ENCODE measurements around the gene OSBPL6. TPM values are rescaled to one million over a fixed set of nuclear protein-coding genes. Genes with fewer than 3 reads are reported as not detected.

The OSBPL6 gene
- total and polyA plus RNA-seq, 2 of the 13 experiments (the other 11 are each of a cell fraction or from before 2014, with no cell fraction given) = 0.03 to 0.11 TPM

DNA sequence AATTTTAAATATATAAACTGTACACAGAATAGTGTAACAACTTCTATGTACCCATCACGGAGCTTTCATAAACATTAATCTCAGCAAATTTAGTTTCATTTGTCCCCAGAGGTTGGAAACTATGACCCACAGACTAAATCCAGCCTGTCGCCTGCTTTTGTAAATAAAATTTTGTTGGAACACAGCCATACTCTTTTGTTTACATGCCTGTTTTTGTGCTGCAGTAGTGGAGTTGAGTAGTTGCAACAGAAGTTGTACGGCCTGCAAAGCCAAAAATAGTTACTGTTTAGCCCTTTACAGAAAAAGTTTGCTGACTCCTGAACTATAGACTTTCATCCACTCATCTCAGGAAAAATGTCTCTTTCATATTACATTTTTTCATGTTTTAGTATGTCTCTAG is 42.3 kb upstream of the OSBPL6 start (continued):
- TF ChIP-seq, protein P1, sequence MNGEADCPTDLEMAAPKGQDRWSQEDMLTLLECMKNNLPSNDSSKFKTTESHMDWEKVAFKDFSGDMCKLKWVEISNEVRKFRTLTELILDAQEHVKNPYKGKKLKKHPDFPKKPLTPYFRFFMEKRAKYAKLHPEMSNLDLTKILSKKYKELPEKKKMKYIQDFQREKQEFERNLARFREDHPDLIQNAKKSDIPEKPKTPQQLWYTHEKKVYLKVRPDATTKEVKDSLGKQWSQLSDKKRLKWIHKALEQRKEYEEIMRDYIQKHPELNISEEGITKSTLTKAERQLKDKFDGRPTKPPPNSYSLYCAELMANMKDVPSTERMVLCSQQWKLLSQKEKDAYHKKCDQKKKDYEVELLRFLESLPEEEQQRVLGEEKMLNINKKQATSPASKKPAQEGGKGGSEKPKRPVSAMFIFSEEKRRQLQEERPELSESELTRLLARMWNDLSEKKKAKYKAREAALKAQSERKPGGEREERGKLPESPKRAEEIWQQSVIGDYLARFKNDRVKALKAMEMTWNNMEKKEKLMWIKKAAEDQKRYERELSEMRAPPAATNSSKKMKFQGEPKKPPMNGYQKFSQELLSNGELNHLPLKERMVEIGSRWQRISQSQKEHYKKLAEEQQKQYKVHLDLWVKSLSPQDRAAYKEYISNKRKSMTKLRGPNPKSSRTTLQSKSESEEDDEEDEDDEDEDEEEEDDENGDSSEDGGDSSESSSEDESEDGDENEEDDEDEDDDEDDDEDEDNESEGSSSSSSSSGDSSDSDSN (CRISPR knock-in tag; IDR thresholded peaks at IDR 0.05) = no peak
- no peak for TF ChIP-seq FIP1L1 (IDR thresholded peaks at IDR 0.05; ENCODE audit: borderline replicate concordance, insufficient read depth, low read depth, low read length)
- no peak for TF ChIP-seq TCF7L2 (IDR thresholded peaks at IDR 0.05; ENCODE audit: low read depth, low read length)
- no peak for TF ChIP-seq HOXD1 (CRISPR knock-in tag; IDR thresholded peaks at IDR 0.05)
- no peak for TF ChIP-seq SIN3B (IDR thresholded peaks at IDR 0.05; ENCODE audit: low read length)
- TF ChIP-seq ZNF44 (CRISPR knock-in tag; IDR thresholded peaks at IDR 0.05) = no peak
- TF ChIP-seq LCORL (IDR thresholded peaks at IDR 0.05) = no peak
- peak; percentile 69; the same call in 1 of the 2 replicates for TF ChIP-seq LCORL (CRISPR knock-in tag; IDR thresholded peaks at IDR 0.05)
- TF ChIP-seq, protein P2, sequence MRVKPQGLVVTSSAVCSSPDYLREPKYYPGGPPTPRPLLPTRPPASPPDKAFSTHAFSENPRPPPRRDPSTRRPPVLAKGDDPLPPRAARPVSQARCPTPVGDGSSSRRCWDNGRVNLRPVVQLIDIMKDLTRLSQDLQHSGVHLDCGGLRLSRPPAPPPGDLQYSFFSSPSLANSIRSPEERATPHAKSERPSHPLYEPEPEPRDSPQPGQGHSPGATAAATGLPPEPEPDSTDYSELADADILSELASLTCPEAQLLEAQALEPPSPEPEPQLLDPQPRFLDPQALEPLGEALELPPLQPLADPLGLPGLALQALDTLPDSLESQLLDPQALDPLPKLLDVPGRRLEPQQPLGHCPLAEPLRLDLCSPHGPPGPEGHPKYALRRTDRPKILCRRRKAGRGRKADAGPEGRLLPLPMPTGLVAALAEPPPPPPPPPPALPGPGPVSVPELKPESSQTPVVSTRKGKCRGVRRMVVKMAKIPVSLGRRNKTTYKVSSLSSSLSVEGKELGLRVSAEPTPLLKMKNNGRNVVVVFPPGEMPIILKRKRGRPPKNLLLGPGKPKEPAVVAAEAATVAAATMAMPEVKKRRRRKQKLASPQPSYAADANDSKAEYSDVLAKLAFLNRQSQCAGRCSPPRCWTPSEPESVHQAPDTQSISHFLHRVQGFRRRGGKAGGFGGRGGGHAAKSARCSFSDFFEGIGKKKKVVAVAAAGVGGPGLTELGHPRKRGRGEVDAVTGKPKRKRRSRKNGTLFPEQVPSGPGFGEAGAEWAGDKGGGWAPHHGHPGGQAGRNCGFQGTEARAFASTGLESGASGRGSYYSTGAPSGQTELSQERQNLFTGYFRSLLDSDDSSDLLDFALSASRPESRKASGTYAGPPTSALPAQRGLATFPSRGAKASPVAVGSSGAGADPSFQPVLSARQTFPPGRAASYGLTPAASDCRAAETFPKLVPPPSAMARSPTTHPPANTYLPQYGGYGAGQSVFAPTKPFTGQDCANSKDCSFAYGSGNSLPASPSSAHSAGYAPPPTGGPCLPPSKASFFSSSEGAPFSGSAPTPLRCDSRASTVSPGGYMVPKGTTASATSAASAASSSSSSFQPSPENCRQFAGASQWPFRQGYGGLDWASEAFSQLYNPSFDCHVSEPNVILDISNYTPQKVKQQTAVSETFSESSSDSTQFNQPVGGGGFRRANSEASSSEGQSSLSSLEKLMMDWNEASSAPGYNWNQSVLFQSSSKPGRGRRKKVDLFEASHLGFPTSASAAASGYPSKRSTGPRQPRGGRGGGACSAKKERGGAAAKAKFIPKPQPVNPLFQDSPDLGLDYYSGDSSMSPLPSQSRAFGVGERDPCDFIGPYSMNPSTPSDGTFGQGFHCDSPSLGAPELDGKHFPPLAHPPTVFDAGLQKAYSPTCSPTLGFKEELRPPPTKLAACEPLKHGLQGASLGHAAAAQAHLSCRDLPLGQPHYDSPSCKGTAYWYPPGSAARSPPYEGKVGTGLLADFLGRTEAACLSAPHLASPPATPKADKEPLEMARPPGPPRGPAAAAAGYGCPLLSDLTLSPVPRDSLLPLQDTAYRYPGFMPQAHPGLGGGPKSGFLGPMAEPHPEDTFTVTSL (CRISPR knock-in tag; IDR thresholded peaks at IDR 0.05; ENCODE audit: borderline replicate concordance) = peak; percentile 63; the same call in 1 of the 2 replicates
- no peak for TF ChIP-seq ZNF282 (IDR thresholded peaks at IDR 0.05; ENCODE audit: partially characterized antibody)
- TF ChIP-seq YEATS4 (CRISPR knock-in tag; IDR thresholded peaks at IDR 0.05; ENCODE audit: borderline replicate concordance) = no peak
- peak; percentile 51; the same call in 1 of the 2 replicates for TF ChIP-seq SOX5 (CRISPR knock-in tag; IDR thresholded peaks at IDR 0.05; ENCODE audit: borderline replicate concordance)
- TF ChIP-seq MED13 (CRISPR knock-in tag; IDR thresholded peaks at IDR 0.05) = no peak
- no peak for TF ChIP-seq ZNF33A (CRISPR knock-in tag; IDR thresholded peaks at IDR 0.05; ENCODE audit: borderline replicate concordance)
